ENCODE measurements around the gene GOLGA3.

GOLGA3 gene

DNA sequence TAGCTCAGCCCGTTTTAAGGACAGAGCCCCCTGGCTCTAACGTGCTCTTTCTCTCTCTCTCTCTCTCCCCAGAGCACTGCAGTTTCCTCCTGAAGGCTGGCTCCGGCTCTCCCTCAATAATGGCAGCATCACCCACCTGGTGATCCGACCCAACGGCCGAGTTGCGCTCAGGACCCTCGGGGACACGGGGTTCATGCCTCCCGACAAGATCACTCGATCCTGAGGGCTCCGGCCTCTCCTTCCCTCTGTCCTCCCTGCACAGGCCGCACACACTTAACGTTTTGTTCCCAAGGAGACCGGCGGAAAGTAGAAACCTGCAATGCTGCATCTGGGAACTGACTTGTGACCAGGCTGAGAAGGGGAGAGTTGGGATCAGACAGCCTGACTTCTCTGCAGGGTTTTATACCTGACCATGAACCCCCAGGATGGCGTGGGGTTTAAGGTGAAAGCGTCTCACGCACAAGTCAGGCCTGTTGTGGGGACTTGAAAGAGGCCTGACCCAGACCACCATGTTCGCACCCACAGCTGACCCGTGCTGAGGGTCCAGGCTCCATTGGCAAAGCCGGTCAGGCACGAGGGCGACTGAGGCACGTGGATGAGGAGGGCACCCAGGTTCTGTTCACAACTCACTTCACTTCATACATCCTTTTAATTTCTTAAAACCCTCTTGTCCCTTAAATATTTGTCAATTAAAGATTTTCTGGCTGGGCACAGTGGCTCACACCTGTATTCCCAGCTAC, 107.9 kb downstream of the GOLGA3 start:
- TF ChIP-seq CTCF (IDR thresholded peaks at IDR 0.05; ENCODE audit: extremely low read depth, missing control alignments) = no peak
- DNase-seq (ENCODE audit: low spot score) = no peak

DNA sequence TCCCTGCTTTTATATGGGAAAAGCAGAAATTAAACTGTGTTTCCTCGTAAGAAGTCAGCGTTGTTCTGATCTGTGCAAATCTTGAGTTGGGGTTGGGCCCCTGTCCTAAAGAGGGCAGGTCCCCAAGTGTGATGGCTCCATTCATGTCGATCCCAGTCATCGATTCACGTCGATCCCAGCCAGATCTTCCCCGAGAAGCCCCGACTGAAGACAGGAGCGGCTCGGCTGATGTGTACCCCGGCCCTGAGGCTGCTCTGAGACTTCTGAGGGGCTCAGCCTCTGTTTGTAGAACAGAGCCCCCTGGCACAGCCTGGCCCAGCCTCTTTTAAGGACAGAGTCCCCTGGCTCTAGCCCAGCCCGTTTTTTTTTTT, 108.7 kb downstream of the GOLGA3 start:
- TF ChIP-seq CTCF (IDR thresholded peaks at IDR 0.05; ENCODE audit: extremely low read depth, missing control alignments) = no peak
- no peak for DNase-seq (ENCODE audit: low spot score)

DNA sequence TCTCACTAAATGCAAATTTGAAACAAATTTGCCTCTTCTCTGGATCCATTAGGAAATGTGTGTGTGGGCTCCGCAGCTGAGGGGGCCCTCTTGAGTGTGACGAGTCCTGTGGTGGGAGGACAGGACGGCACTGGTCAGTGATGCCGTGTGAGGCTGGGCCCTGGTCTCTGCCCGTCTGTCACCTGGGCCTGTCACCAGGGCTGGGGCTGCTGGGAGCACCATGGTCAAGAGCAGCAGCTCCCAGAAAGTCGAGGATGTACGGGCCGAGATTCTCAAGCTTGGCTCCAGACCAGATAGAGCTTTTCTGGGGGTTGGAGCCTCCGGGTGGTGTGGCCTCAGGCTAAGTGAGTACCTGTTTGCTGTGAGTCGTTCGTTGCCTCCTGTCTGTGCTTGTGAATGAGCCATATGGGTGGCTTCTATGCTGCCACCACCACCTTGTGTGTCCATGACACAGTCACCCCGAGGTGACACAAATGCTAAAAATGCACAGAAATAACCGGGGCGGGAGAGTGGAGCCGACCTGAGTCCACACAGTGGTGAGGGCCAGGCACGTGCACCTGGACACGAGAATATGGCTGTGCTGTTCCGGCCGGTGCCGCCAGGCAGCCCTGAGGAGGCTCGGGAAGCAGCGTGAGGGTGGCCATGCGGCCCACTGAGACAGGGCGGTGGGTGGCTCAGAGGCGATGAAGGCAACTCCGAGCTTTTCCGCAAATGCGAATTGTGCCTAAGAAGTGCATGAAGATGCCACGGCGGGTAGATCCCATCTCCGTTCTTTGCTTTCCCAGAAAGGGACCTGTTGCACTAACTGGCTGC, 109.3 kb downstream of the GOLGA3 start:
- no peak for DNase-seq (ENCODE audit: low spot score)
- no peak for TF ChIP-seq CTCF (IDR thresholded peaks at IDR 0.05; ENCODE audit: extremely low read depth, missing control alignments)
